Measurements from ENCODE around the gene STK32C. TPM values are rescaled to one million over a fixed set of nuclear protein-coding genes. Genes with fewer than 3 reads are reported as not detected.

STK32C gene
- total RNA-seq, 1 experiment from 2014 or later = 13.5 TPM

GRCh38 chr10:132166216-132166950, 141.4 kb downstream of the STK32C start:
- H3K27me3 Mint-ChIP-seq (ENCODE audit: unreplicated experiment) = peaks cover 56% of the 10 kb centered on the region
- CTCF ChIA-PET = no interaction called here
- no peaks in the 10 kb centered on the region for H3K36me3 Mint-ChIP-seq (ENCODE audit: insufficient read depth, unreplicated experiment)
- no peak overlapping the region for H3K27ac Mint-ChIP-seq (ENCODE audit: unreplicated experiment)
- no peak for TF ChIP-seq CTCF (IDR thresholded peaks at IDR 0.05; ENCODE audit: unreplicated experiment)
- H3K4me3 Mint-ChIP-seq (ENCODE audit: low read depth, unreplicated experiment) = no peak overlapping the region
- intact Hi-C loops (cut with micrococcal nuclease; ENCODE audit: unreplicated experiment) = no loop called here
- H3K4me1 Mint-ChIP-seq (ENCODE audit: low read depth, unreplicated experiment) = peaks cover 7% of the 10 kb centered on the region
- H3K9me3 Mint-ChIP-seq (ENCODE audit: low read depth, unreplicated experiment) = no peaks in the 10 kb centered on the region
- BruUV-seq (replicated peaks) = no TSS peak
- DNase-seq = no peak

- no peak overlapping the region for H3K4me3 Mint-ChIP-seq (ENCODE audit: low read depth, unreplicated experiment)
- H3K27ac Mint-ChIP-seq (ENCODE audit: unreplicated experiment) = no peak overlapping the region
- intact Hi-C loops (cut with micrococcal nuclease; ENCODE audit: unreplicated experiment) = no loop called here
- H3K36me3 Mint-ChIP-seq (ENCODE audit: insufficient read depth, unreplicated experiment) = no peaks in the 10 kb centered on the region
- BruUV-seq (replicated peaks) = no TSS peak
- H3K4me1 Mint-ChIP-seq (ENCODE audit: low read depth, unreplicated experiment) = peaks cover 7% of the 10 kb centered on the region
- CTCF ChIA-PET = no interaction called here
- no peak for TF ChIP-seq CTCF (IDR thresholded peaks at IDR 0.05; ENCODE audit: unreplicated experiment)
- peaks cover 47% of the 10 kb centered on the region for H3K27me3 Mint-ChIP-seq (ENCODE audit: unreplicated experiment)
- no peak for DNase-seq
- H3K9me3 Mint-ChIP-seq (ENCODE audit: low read depth, unreplicated experiment) = no peaks in the 10 kb centered on the region
Measured at GRCh38 chr10:132165416-132165980, 142.3 kb downstream of the STK32C start.

- TF ChIP-seq CTCF (IDR thresholded peaks at IDR 0.05; ENCODE audit: unreplicated experiment) = no peak
- no peak overlapping the region for H3K27ac Mint-ChIP-seq (ENCODE audit: unreplicated experiment)
- no peaks in the 10 kb centered on the region for H3K36me3 Mint-ChIP-seq (ENCODE audit: insufficient read depth, unreplicated experiment)
- H3K9me3 Mint-ChIP-seq (ENCODE audit: low read depth, unreplicated experiment) = no peaks in the 10 kb centered on the region
- CTCF ChIA-PET = no interaction called here
- peaks cover 7% of the 10 kb centered on the region for H3K4me1 Mint-ChIP-seq (ENCODE audit: low read depth, unreplicated experiment)
- no TSS peak for BruUV-seq (replicated peaks)
- H3K4me3 Mint-ChIP-seq (ENCODE audit: low read depth, unreplicated experiment) = no peak overlapping the region
- H3K27me3 Mint-ChIP-seq (ENCODE audit: unreplicated experiment) = peaks cover 44% of the 10 kb centered on the region
- intact Hi-C loops (cut with micrococcal nuclease; ENCODE audit: unreplicated experiment) = no loop called here
- DNase-seq = peak; percentile 36
Measured at GRCh38 chr10:132164761-132165278, 142.9 kb downstream of the STK32C start.

- Mint-ChIP-seq H3K27ac (ENCODE audit: unreplicated experiment) (no peak overlapping the region), H3K4me3 (ENCODE audit: low read depth, unreplicated experiment) (no peak overlapping the region), H3K36me3 (ENCODE audit: insufficient read depth, unreplicated experiment) (no peaks in the 10 kb centered on the region), H3K9me3 (ENCODE audit: low read depth, unreplicated experiment) (peaks cover 5% of the 10 kb centered on the region), H3K4me1 (ENCODE audit: low read depth, unreplicated experiment) (peaks cover 7% of the 10 kb centered on the region), H3K27me3 (ENCODE audit: unreplicated experiment) (peaks cover 44% of the 10 kb centered on the region)
- CTCF ChIA-PET = no interaction called here
- no peak for TF ChIP-seq CTCF (IDR thresholded peaks at IDR 0.05; ENCODE audit: unreplicated experiment)
- BruUV-seq (replicated peaks) = no TSS peak
- DNase-seq = no peak
- intact Hi-C loops (cut with micrococcal nuclease; ENCODE audit: unreplicated experiment) = no loop called here
Measured at GRCh38 chr10:132163826-132164515, 143.8 kb downstream of the STK32C start.
